ENCODE data around the gene LAMA5.

- peak; percentile 95 for TF ChIP-seq CTCF (IDR thresholded peaks at IDR 0.05; ENCODE audit: low read length)
- TF ChIP-seq EZH2 (optimal IDR thresholded peaks at IDR 0.05; ENCODE audit: low read depth, low read length), result no peak
- TF ChIP-seq EZH2phosphoT487 (IDR thresholded peaks at IDR 0.05; ENCODE audit: low read length), result no peak
These were observed 15.4 kb upstream of the LAMA5 start for GRCh38 chr20:62382306-62383198.

Measured in MM.1S (cell line).